Prostate gland (tissue), 2 donors: Measurements from ENCODE around the gene ADGRL2.

ENCODE experiments used
- CTCF ChIP-seq, 4 experiments: fragments of 200-600 bp in 2 of 4; fragments of 450-650 bp in 2 of 4; sonication (generic) in 2 of 4; IDR thresholded peaks; 1 replicate in 3 of 4; 2 replicates in 1 of 4; pipeline ENCODE4 v1.5.1; 2016 to 2019; ENCODE audit warnings: antibody characterized with exemption in 4 of 4, mild to moderate bottlenecking in 2 of 4, moderate library complexity in 2 of 4
- POLR2A ChIP-seq: fragments of 450-650 bp; IDR thresholded peaks from one replicate; pipeline ENCODE4 v1.6.1; 2016; ENCODE audit warnings: antibody characterized with exemption, mild to moderate bottlenecking
- POLR2AphosphoS5 ChIP-seq: sonication (generic); formaldehyde crosslinking; IDR thresholded peaks from one replicate; pipeline ENCODE4 v1.6.1; 2017; ENCODE audit warnings: antibody characterized with exemption

GRCh38 chr1:81833722-81834121 lies 33.0 kb downstream of the ADGRL2 start:
- TF ChIP-seq CTCF (IDR thresholded peaks at IDR 0.05) (no peak), POLR2A (no peak), POLR2AphosphoS5 (no peak)
